ENCODE measurements around the gene DENR. TPM values are rescaled to one million over a fixed set of nuclear protein-coding genes. Genes with fewer than 3 reads are reported as not detected.

Gene DENR
- total RNA-seq, 1 donor, result 44.5 TPM

DNA sequence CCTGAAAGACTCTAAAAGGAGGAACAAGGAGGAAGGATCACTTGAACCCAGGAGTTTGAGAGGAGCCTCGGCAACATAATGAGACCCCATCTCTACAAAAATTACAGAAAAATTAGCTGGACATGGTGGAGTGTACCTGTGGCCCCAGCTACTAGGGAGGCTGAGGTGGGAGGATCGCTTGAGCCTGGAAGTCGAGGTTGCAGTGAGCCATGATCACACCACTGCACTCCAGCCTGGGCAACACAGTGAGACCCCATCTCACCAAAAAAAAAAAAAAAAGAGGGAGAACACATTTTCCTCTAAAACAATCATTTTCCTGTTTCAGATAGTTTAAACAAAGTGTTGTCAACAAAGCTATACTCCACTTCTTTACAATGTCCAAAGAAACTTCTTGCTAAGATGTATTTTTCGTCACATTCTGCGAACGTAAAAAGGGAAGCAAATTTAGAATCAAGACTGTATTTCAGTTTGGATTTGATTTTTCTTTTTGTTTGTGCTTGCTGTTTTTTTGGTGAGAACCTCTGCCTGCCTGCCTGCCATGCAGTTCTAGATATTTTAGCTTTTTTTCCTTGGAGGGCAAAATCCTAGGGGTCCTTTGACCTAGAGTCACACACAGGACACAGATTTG lies 27.1 kb upstream of the DENR start:
- H3K27ac ChIP-seq (ENCODE audit: low read depth, low read length), result no peak overlapping the region
- no peak overlapping the region for H3K4me3 ChIP-seq (ENCODE audit: insufficient read depth, low read length)
- no peaks in the 10 kb centered on the region for H4K20me1 ChIP-seq (ENCODE audit: insufficient read depth, low read length)
- H3K36me3 ChIP-seq (ENCODE audit: insufficient read depth, low read length), result no peaks in the 10 kb centered on the region
- no peak for TF ChIP-seq CTCF (IDR thresholded peaks at IDR 0.05; ENCODE audit: extremely low read depth, low read depth, low read length)
- no peak for DNase-seq (ENCODE audit: insufficient read length, low spot score, missing footprints)
- H3K4me1 ChIP-seq (ENCODE audit: insufficient read depth, low read length), result peaks cover 6% of the 10 kb centered on the region
- no peaks in the 10 kb centered on the region for H3K79me2 ChIP-seq (ENCODE audit: insufficient read depth, low read length)
- H3K27me3 ChIP-seq (ENCODE audit: insufficient read depth, low read length), result no peaks in the 10 kb centered on the region
- no peak overlapping the region for H3K4me2 ChIP-seq (ENCODE audit: insufficient read depth, low read length)
- no peaks in the 10 kb centered on the region for H3K9me3 ChIP-seq (ENCODE audit: low read depth, low read length)
- no peak overlapping the region for H2AFZ ChIP-seq (ENCODE audit: low read length)

DNA sequence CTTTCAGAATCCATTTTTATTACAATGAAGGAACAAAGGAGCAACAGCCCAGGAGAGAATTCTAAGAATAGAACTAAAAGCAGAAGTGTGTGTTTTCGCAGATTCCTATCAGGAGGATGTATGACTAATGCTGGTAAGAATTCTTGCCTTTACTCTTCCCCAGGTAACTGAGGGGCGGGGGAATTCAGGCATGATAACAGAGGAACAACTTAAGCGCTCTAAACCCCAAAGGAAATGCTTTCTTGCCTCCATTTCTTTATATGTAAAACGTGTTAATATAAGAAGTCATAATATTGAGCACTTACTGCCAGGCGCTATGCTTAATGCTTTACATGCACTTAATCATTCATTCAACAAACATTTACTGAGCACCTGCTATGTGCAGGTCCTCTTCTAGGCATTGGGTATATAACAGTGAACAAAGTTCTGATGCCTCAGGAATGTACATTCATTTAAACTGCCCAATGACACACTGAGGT lies 26.5 kb upstream of the DENR start:
- Histone ChIP-seq H3K27me3 (ENCODE audit: insufficient read depth, low read length) (no peaks in the 10 kb centered on the region), H3K79me2 (ENCODE audit: insufficient read depth, low read length) (no peaks in the 10 kb centered on the region), H2AFZ (ENCODE audit: low read length) (no peak overlapping the region), H3K4me3 (ENCODE audit: insufficient read depth, low read length) (no peak overlapping the region), H3K27ac (ENCODE audit: low read depth, low read length) (no peak overlapping the region), H4K20me1 (ENCODE audit: insufficient read depth, low read length) (no peaks in the 10 kb centered on the region), H3K36me3 (ENCODE audit: insufficient read depth, low read length) (no peaks in the 10 kb centered on the region), H3K4me1 (ENCODE audit: insufficient read depth, low read length) (peaks cover 9% of the 10 kb centered on the region), H3K4me2 (ENCODE audit: insufficient read depth, low read length) (no peak overlapping the region), H3K9me3 (ENCODE audit: low read depth, low read length) (no peaks in the 10 kb centered on the region)
- no peak for DNase-seq (ENCODE audit: insufficient read length, low spot score, missing footprints)
- no peak for TF ChIP-seq CTCF (IDR thresholded peaks at IDR 0.05; ENCODE audit: extremely low read depth, low read depth, low read length)

GRCh38 chr12:122729583-122730214 lies 22.9 kb upstream of the DENR start:
- Histone ChIP-seq H4K20me1 (ENCODE audit: insufficient read depth, low read length) (no peaks in the 10 kb centered on the region), H3K79me2 (ENCODE audit: insufficient read depth, low read length) (no peaks in the 10 kb centered on the region), H3K4me2 (ENCODE audit: insufficient read depth, low read length) (peak overlapping the region; percentile 90), H3K27ac (ENCODE audit: low read depth, low read length) (no peak overlapping the region), H3K36me3 (ENCODE audit: insufficient read depth, low read length) (no peaks in the 10 kb centered on the region), H3K4me1 (ENCODE audit: insufficient read depth, low read length) (peaks cover 10% of the 10 kb centered on the region), H3K9me3 (ENCODE audit: low read depth, low read length) (no peaks in the 10 kb centered on the region), H3K4me3 (ENCODE audit: insufficient read depth, low read length) (peak overlapping the region; percentile 70), H2AFZ (ENCODE audit: low read length) (peak overlapping the region; percentile 96), H3K27me3 (ENCODE audit: insufficient read depth, low read length) (no peaks in the 10 kb centered on the region)
- no peak for TF ChIP-seq CTCF (IDR thresholded peaks at IDR 0.05; ENCODE audit: extremely low read depth, low read depth, low read length)
- no peak for DNase-seq (ENCODE audit: insufficient read length, low spot score, missing footprints)

DNA sequence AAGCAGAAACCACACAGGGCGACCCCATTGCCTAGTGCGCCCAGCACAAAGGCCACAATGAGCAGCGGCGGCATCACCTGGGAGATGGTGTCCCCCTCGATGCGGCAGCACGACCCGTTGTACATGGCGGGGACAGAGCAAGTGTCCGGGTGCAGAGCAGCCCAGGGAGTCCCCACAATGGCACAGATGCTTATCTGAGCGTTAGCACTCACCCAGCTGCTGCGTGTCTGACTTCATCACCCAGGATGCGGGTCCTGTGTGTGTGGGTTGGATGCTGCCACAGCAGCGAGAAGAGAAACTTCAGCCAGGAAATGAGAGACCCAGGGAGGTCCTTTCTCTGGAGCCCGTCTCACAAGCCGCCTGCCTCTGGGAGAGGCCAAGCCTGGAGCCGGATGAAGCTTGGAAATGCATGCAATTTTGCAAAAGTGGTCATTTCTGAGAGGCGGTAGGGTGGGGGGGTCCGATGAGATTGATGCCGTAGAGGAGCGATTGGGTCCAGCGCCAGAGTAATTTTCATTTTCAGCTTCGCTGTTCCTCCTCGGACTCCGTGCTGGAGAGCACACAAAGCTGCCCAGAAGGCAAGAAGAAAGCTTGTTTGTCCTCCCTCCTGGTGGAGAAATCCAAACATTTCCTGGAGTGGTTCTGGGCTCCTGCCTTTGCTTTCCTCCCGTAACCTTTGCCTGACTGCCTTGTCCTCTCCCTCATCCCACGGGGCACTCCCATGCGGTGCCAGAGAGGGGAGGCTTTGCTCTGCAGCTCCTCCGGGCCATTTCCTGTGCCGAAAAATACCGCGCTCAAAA lies 22.2 kb upstream of the DENR start, which contains the start of gene HCAR1:
HCAR1 (minus strand) TSS at position 630 of the 800 bp plus-strand sequence; CDS start at position 125, 505 bp downstream.
- Histone ChIP-seq H4K20me1 (ENCODE audit: insufficient read depth, low read length) (no peaks in the 10 kb centered on the region), H3K4me3 (ENCODE audit: insufficient read depth, low read length) (peak within 1 kb of the TSS; percentile 70), H3K4me2 (ENCODE audit: insufficient read depth, low read length) (peak within 1 kb of the TSS; percentile 90), H3K79me2 (ENCODE audit: insufficient read depth, low read length) (no peaks in the 10 kb centered on the region), H3K36me3 (ENCODE audit: insufficient read depth, low read length) (no peaks in the 10 kb centered on the region), H3K4me1 (ENCODE audit: insufficient read depth, low read length) (peaks cover 10% of the 10 kb centered on the region), H2AFZ (ENCODE audit: low read length) (peak within 1 kb of the TSS; percentile 96), H3K27me3 (ENCODE audit: insufficient read depth, low read length) (no peaks in the 10 kb centered on the region), H3K27ac (ENCODE audit: low read depth, low read length) (peak within 1 kb of the TSS; percentile 9), H3K9me3 (ENCODE audit: low read depth, low read length) (no peaks in the 10 kb centered on the region)
- TF ChIP-seq CTCF (IDR thresholded peaks at IDR 0.05; ENCODE audit: extremely low read depth, low read depth, low read length), result no peak
- DNase-seq (ENCODE audit: insufficient read length, low spot score, missing footprints), result peak; percentile 90
